Kidney (tissue), 14 donors: ENCODE results near the gene MRPL16. TPM values are rescaled to one million over a fixed set of nuclear protein-coding genes. Genes with fewer than 3 reads are reported as not detected.
"Not testable (repeated sequence)": the region's sequence is repeated elsewhere in the genome, so short reads cannot be mapped to it uniquely, and the experiment has no call there.

ENCODE experiments used
- DNase-seq, 5 donors: peaks; one replicate each; pipeline ENCODE4 v3.0.0-alpha.2; 2013 to 2020
- FAIRE-seq: peaks from 2 replicates; lab custom pipeline; 2012; peaks lifted over from hg19 to GRCh38; lab: Jason Lieb, UNC
- H3K27ac ChIP-seq, 2 donors: one replicate each; pipeline ENCODE4 v1.7.0; 2013; ENCODE audit warnings: low read depth in 2 of 2, low read length in 2 of 2, inconsistent platforms in 1 of 2
- H3K27me3 ChIP-seq: one replicate; pipeline ENCODE4 v1.7.1; 2013; ENCODE audit warnings: low read length, inconsistent platforms; ENCODE audit not compliant: control insufficient read depth, insufficient read depth
- H3K36me3 ChIP-seq, 3 donors: one replicate each; pipeline versions ENCODE4 v1.7.0 to v1.7.1; 2013; ENCODE audit warnings: low read length in 3 of 3, control low read depth in 1 of 3, inconsistent platforms in 1 of 3; ENCODE audit not compliant: insufficient read depth in 3 of 3, control insufficient read depth in 2 of 3
- H3K4me1 ChIP-seq, 3 donors: one replicate each; pipeline versions ENCODE4 v1.7.0 to v1.7.1; 2013; ENCODE audit warnings: low read length in 3 of 3, inconsistent platforms in 1 of 3, low read depth in 1 of 3; ENCODE audit not compliant: control insufficient read depth in 2 of 3, insufficient read depth in 2 of 3
- H3K4me3 ChIP-seq, 3 donors: one replicate each; pipeline versions ENCODE4 v1.7.0 to v1.8.1; 2013; ENCODE audit warnings: low read length in 3 of 3, control low read depth in 1 of 3, inconsistent platforms in 1 of 3
- H3K9ac ChIP-seq, 3 donors: one replicate each; pipeline versions ENCODE4 v1.7.0 to v1.7.1; 2013; ENCODE audit warnings: low read length in 3 of 3, control low read depth in 1 of 3, inconsistent platforms in 1 of 3
- H3K9me3 ChIP-seq, 3 donors: one replicate each; pipeline versions ENCODE4 v1.7.0 to v1.7.1; 2013; ENCODE audit warnings: low read length in 3 of 3, control low read depth in 1 of 3, inconsistent platforms in 1 of 3; ENCODE audit not compliant: control insufficient read depth in 2 of 3, insufficient read depth in 1 of 3
- CTCF ChIP-seq: IDR thresholded peaks from 3 replicates; pipeline ENCODE4 v1.5.1; 2012; ENCODE audit warnings: mild to moderate bottlenecking, moderate library complexity, borderline replicate concordance; ENCODE audit not compliant: insufficient read depth; ENCODE audit errors: extremely low read depth
- intact Hi-C: fragments of 100-400 bp; cut with DNase I; formaldehyde crosslinking; loops from one replicate; pipeline ENCODE4 v1.11.1; 2022
- polyA plus RNA-seq: library from polyadenylated mRNA; stranded (reverse); fragments of 350-450 nt; fragmentation: Illumina TruSeq; extraction: RNeasy Lipid Tissue Mini Kit (QIAGEN cat#74804); gene quantifications from one replicate; pipeline ENCODE4 v1.2.3, GENCODE V29; 2014; ENCODE audit warnings: low read depth, low replicate concordance; ENCODE audit not compliant: insufficient read depth
- total RNA-seq: library from RNA; stranded (reverse); fragmentation: NEBNext Ultra II Directional; extraction: Animal tissue kit (Norgen Biotek cat#: 25700); gene quantifications from one replicate; pipeline ENCODE4 v1.2.1, GENCODE V29; 2021
- donor health status: control.
- donor health status: control.
- donor health status: control.
- donor health status: control.
- donor health status: control.
- donor health status: DM: yes; HTN: yes; CAD: no.
- donor health status: Normal renal cell carcinoma (clear cell type).

The MRPL16 gene
- total and polyA plus RNA-seq, 2 donors from 2014 or later = 38.0 to 109 TPM

DNA sequence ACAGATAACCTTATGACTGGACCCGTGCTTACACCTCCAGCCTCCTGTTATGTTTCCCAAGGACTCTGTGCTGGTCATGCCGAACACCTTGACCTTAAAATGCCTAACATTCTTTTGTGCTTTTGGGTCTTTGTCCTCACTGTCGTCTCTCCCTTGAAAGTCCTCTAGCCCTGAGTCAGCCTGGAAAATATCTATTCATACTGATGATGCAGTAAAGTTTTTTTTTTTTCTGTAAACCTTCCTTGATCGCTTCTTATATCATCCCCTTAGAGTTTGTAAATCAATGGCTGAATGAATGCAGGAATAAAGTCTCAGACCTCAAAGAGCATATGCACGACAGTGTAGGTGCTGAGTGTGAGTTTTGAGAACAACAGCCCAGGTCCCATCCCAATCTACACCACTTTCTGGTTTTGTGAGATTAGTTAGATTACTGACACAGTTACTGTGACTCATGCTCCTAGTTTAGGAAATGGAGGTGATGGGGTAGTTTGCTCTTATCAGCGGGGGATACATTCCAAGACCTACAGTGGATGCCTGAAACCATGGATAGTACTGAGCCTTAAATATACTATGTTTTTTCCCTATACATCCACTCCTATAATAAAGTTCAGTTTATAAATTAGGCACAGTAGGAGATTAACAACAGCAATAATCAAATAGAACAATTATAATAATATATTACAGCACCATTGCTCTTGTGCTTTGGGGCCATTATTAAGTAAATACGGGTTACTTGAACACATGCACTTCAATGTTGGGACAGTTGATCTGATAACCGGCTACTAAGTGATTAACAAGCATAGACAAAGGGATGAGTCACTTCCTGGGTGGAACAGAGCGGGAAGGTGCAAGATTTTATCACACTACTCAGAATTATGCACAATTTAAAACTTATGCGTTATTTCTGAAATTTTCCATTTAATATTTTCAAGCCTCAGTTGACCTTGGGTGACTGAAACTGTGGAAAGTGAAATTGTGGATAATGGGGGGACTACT, 47.2 kb upstream of the MRPL16 start:
- no peak overlapping the region for H3K27ac ChIP-seq
- H3K4me1 ChIP-seq = no peaks in the 10 kb centered on the region
- DNase-seq = no peak
- H3K9me3 ChIP-seq = no peaks in the 10 kb centered on the region
- intact Hi-C loops = no loop called here
- no peak for TF ChIP-seq CTCF
- FAIRE-seq = no peak
- H3K36me3 ChIP-seq = no peaks in the 10 kb centered on the region
- no peak overlapping the region for H3K9ac ChIP-seq
- no peak overlapping the region for H3K4me3 ChIP-seq
- H3K27me3 ChIP-seq = no peaks in the 10 kb centered on the region

- no peak for DNase-seq
- intact Hi-C loops = no loop called here
These were observed 44.3 kb upstream of the MRPL16 start for GRCh38 chr11:59854871-59855270.

GRCh38 chr11:59851416-59851815, 40.8 kb upstream of the MRPL16 start:
- H3K4me3 ChIP-seq, DNase-seq, H3K9ac ChIP-seq, H3K4me1 ChIP-seq, intact Hi-C loops, FAIRE-seq, H3K36me3 ChIP-seq, H3K27me3 ChIP-seq, H3K9me3 ChIP-seq, H3K27ac ChIP-seq: not testable (repeated sequence)

More at GRCh38 chr11:59854871-59855270, 44.3 kb upstream of the MRPL16 start:
- Histone ChIP-seq H3K36me3 (no peaks in the 10 kb centered on the region), H3K27me3 (no peaks in the 10 kb centered on the region), H3K9me3 (no peaks in the 10 kb centered on the region), H3K4me3 (no peak overlapping the region), H3K9ac (no peak overlapping the region), H3K27ac (no peak overlapping the region), H3K4me1 (no peaks in the 10 kb centered on the region)
- TF ChIP-seq CTCF = no peak
- FAIRE-seq = no peak

- FAIRE-seq = not testable (repeated sequence)
These were observed 39.0 kb upstream of the MRPL16 start for GRCh38 chr11:59849551-59849950.

More at GRCh38 chr11:59849551-59849950, 39.0 kb upstream of the MRPL16 start:
- H3K36me3 ChIP-seq, H3K9me3 ChIP-seq, H3K27me3 ChIP-seq, H3K4me1 ChIP-seq, H3K9ac ChIP-seq, H3K4me3 ChIP-seq, H3K27ac ChIP-seq, DNase-seq, intact Hi-C loops: not testable (repeated sequence)
